HG02981 (cell line): ENCODE results near the gene SLC16A7.

Source experiments
- ATAC-seq: cut with Tn5 transposase; IDR thresholded peaks from one replicate; pipeline ENCODE4 v1.9.1; 2021; ENCODE audit warnings: mild to moderate bottlenecking, moderate library complexity; ENCODE audit not compliant: unreplicated experiment

SLC16A7 gene

GRCh38 chr12:59834659-59835474 lies 239.0 kb downstream of the SLC16A7 start:
- ATAC-seq: no peak
